NOMO-1 treated with DMSO at 0.1 percent for 48 hours (cell line): Measurements from ENCODE around the gene UBE2L5.

Experiments used
- DNase-seq: peaks from one replicate; lab custom pipeline; 2025; ENCODE audit not compliant: unreplicated experiment; lab: John Stamatoyannopoulos, UW

The UBE2L5 gene

GRCh38 chr13:30422054-30422839 lies at the start of gene UBE2L5:
Gene UBE2L5 (plus strand): TSS chr13:30422493. CDS start chr13:30427991, 5,498 bp downstream.
- DNase-seq = peak; percentile 59

GRCh38 chr13:30373727-30374126 lies 48.6 kb upstream of the UBE2L5 start:
- no peak for DNase-seq

- no peak for DNase-seq
Observed at GRCh38 chr13:30375265-30375835, 46.9 kb upstream of the UBE2L5 start.

- DNase-seq = peak; percentile 81
Observed at GRCh38 chr13:30376426-30377311, 45.6 kb upstream of the UBE2L5 start.

GRCh38 chr13:30377312-30377685 lies 45.0 kb upstream of the UBE2L5 start:
- DNase-seq = no peak

GRCh38 chr13:30378191-30378590 lies 44.1 kb upstream of the UBE2L5 start:
- no peak for DNase-seq

GRCh38 chr13:30381049-30381448 lies 41.2 kb upstream of the UBE2L5 start:
- no peak for DNase-seq

GRCh38 chr13:30382836-30383525 lies 39.3 kb upstream of the UBE2L5 start:
- DNase-seq = no peak

- DNase-seq = peak; percentile 19
Observed at GRCh38 chr13:30388406-30389283, 33.6 kb upstream of the UBE2L5 start.

GRCh38 chr13:30391956-30392680 lies 30.2 kb upstream of the UBE2L5 start:
- no peak for DNase-seq

GRCh38 chr13:30392681-30393045 lies 29.6 kb upstream of the UBE2L5 start:
- no peak for DNase-seq

- DNase-seq = peak; percentile 60
Observed at GRCh38 chr13:30394751-30395191, 27.5 kb upstream of the UBE2L5 start.

GRCh38 chr13:30395192-30396158 lies 26.8 kb upstream of the UBE2L5 start:
- peak; percentile 92 for DNase-seq

- peak; percentile 61 for DNase-seq
Observed at GRCh38 chr13:30396434-30397075, 25.7 kb upstream of the UBE2L5 start.

GRCh38 chr13:30398601-30399072 lies 23.7 kb upstream of the UBE2L5 start:
- DNase-seq = no peak

GRCh38 chr13:30400376-30400775 lies 21.9 kb upstream of the UBE2L5 start:
- no peak for DNase-seq

GRCh38 chr13:30401347-30401746 lies 20.9 kb upstream of the UBE2L5 start:
- no peak for DNase-seq

- DNase-seq = no peak
Observed at GRCh38 chr13:30403456-30403855, 18.8 kb upstream of the UBE2L5 start.
